HG03066 (cell line): ENCODE results near the gene PARP3.
A peak's percentile ranks its signal among the peaks of the same experiment; 100 is the strongest.
"Not testable (repeated sequence)": the region's sequence is repeated elsewhere in the genome, so short reads cannot be mapped to it uniquely, and the experiment has no call there.

Source experiments
- ATAC-seq: cut with Tn5 transposase; IDR thresholded peaks from one replicate; pipeline ENCODE4 v1.9.1; 2021; ENCODE audit warnings: low read depth; ENCODE audit not compliant: unreplicated experiment

The PARP3 gene

GRCh38 chr3:51941798-51942602 is at the start of gene PARP3, which contains the start of gene RRP9:
TSS of gene PARP3 (plus strand) at chr3:51942363. CDS start at chr3:51943356, 993 bp downstream.
TSS of gene RRP9 (minus strand) at chr3:51941904. CDS start at chr3:51941867, 37 bp downstream.
- peak; percentile 88 for ATAC-seq

GRCh38 chr3:51894391-51894790 is 47.8 kb upstream of the PARP3 start:
- ATAC-seq, result no peak

DNA sequence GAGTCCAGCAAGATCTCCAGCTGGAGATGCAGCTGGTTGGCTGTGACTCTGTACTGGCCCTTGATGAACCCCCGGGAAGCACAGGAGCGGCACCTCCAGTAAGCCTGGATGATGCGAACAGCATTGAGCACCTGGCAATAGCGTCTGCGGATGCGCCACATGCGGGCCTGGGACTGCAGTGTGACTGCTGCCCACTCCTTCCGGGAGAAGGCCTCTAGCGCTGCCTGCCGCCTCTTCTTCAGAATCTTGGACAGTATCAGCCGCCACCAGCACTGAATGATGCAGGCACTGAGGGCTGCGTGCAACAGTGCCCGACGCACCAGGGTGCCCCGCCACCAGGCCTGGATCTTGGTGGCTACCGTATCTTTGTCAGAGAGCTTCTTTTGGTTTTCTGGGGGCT is 47.2 kb upstream of the PARP3 start:
- no peak for ATAC-seq

DNA sequence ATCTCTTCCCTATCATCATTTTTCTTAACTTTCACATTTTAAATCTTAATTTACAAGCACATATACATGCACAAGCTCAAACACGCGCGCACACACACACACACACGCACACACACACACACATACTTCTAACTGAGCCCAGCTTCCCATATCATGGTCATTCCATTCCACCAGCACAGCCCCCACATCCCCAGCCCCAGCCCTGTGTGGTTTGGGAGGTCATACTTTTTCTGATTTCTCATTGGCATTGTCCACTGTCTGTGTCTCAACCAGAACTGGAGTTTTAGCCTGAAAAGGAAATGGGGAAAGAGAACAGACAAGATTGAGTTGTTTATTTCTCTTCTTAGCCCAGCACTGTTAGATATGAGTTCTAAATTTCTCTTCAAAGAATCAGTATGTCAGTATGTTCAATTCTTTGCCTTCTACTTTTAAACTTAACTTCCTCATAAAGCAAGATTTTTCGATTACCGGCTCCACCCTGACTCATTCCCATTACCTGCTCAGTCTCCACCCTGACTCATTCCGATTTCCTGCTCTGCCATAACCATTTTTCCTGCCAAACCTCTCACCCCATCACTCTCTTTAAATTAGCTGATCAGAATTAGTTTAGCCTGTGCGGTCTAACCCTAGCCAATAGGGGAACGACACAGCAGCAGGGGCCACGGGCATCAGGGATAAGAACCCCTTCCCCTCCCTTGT is 45.4 kb upstream of the PARP3 start:
- no peak for ATAC-seq

DNA sequence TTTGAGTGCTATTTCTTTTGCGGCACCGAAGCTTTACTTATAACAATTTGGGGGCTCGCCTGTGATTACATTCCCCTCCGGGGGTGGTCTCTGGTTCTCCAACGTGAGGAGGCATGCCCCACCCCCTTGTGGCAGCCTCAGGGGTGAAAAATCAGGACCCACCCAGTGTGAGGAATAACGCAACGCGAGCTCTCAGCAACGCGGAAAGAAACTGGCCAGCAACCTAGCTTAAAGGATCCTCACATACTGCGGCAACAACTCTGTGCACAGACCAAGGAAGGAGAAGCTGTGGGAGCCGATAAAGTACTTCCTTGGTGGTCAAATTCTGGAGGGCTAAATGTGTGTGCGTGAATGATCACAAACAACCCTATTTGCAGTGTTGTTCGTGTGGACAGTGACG is 44.8 kb upstream of the PARP3 start:
- ATAC-seq, result no peak

GRCh38 chr3:51900043-51900442 is 42.1 kb upstream of the PARP3 start:
- ATAC-seq, result not testable (repeated sequence)

GRCh38 chr3:51902361-51902760 is 39.8 kb upstream of the PARP3 start:
- not testable (repeated sequence) for ATAC-seq

GRCh38 chr3:51904034-51904823 is 37.9 kb upstream of the PARP3 start:
- no peak for ATAC-seq

GRCh38 chr3:51908026-51908425 is 34.1 kb upstream of the PARP3 start:
- no peak for ATAC-seq

DNA sequence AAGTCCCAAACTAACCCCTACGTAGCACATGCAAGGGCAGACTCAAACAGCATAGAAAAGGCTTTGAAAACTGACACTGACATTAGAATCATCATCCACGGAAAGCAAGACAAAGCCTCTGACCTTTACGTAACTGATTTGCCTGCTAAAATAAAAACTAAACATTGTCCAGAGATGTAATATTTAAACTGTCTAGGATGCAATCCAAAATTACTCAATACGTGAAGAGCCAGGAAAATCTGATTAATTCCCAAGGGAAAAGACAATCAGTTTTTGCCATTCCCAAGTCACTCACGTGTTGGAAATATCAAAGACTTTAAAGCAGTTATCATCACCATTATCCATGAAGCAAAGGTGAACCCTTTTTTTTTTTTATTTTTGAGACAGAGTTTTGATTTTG is 25.7 kb upstream of the PARP3 start:
- no peak for ATAC-seq

- no peak for ATAC-seq
Observed at GRCh38 chr3:51921081-51921578, 21.0 kb upstream of the PARP3 start.

- ATAC-seq, result no peak
Observed at GRCh38 chr3:51927061-51927977, 14.8 kb upstream of the PARP3 start.

DNA sequence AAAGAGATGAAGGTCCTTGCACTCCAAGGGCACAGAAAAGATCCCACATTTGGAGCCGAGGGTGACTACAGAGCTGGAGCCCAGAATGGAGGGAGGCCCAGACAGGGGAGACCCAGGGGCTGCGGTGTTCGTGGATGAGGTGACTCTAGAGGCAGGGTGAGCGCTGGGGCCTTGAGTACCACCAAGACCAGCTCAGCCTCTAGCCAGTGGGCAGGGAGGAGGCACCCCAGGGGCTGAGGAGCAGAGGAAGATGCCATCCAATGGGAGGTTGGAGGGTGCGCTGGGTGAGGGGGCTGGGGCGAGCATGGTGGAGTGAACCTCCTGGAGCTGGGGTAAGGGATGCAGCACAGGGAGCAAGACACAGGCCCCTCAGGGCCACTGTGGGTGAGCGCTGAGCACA is 13.7 kb upstream of the PARP3 start:
- ATAC-seq, result no peak

DNA sequence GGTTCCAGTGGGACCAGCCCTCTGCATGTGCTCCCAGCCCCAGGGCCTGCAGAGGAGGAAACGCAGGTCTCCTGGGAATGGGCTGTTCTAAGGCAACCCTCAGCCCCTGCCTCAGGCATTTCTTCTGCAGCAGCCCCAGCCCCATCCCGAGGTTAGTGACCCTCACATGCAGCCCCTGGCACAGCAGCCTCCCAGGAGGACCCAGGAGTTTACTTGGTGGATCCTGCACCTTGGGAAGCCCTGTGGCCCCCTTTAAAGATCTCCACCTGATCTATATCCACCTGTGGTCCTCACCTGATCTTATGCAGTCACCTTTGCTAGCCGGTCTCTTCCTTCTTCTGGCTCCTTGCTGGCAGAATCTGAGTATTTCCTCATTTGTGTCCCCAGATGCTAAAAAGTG is 13.2 kb upstream of the PARP3 start:
- ATAC-seq, result not testable (repeated sequence)

DNA sequence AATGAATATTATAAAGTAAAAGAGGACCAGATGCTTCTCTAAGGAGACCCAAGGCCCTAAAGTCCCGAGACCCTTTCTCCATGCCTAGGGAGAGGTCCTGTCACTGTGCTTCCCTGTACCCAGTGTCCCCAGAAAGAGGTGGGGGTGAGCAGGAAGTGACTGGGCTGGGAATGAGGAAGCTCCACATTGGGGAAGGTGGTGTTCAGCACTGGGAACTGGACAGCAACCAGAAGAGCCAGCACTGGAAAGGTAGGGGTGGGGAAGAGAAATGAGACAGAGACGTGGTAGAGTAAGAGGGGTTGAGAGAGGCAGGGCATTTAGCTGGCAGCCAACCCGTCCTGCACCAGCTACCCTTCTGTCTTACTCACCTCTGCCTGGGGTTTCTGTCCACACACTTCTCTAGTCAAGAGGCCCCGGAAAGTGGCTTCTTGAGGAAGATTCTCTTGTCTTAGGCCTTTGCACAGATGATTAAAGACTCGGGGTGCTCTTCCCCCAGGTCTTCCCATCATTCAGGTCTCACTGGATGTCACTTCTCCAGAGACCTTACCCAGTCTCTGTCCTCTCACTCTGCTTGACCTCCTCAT is 12.7 kb upstream of the PARP3 start:
- ATAC-seq, result no peak

GRCh38 chr3:51930439-51930838 is 11.7 kb upstream of the PARP3 start:
- ATAC-seq, result no peak

DNA sequence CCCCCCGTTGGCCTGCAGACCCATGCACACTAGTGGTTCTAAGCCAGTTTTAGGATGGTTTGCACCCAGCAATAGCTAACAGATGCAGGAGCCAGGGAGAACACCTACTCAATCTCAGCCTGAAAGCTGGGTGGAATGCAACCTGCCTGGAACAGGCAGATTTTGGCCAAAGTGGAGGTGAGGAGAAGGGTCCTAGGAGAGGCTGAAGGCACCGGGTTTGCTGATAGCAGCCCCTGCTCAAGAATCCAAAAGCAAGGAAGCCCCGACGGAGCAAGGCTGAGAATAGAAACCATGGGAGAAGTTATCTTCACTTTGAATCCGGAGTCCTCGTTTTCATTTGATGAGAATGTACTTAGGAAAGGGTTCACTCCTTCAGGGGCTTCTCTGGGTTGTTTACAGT is 10.4 kb upstream of the PARP3 start:
- no peak for ATAC-seq

- ATAC-seq, result no peak
Observed at GRCh38 chr3:51932471-51933370, 9.4 kb upstream of the PARP3 start.
